Thyroid gland (tissue), 4 donors: ENCODE data around the gene SEC14L1. TPM values are rescaled to one million over a fixed set of nuclear protein-coding genes. Genes with fewer than 3 reads are reported as not detected.

ENCODE experiments used
- DNase-seq, 2 donors: peaks; one replicate each; pipeline ENCODE4 v3.0.0-alpha.2; 2019
- H3K27ac ChIP-seq, 3 donors: fragments of 200-600 bp; sonication (generic); 1 replicate in 2 of 3; 2 replicates in 1 of 3; pipeline ENCODE4 v1.5.1; 2016 to 2019; ENCODE audit warnings: mild to moderate bottlenecking in 1 of 3, moderate library complexity in 1 of 3
- H3K27me3 ChIP-seq: fragments of 200-600 bp; sonication (generic); one replicate; pipeline ENCODE4 v1.5.1; 2019
- H3K36me3 ChIP-seq, 2 donors: fragments of 200-600 bp; sonication (generic); one replicate each; pipeline ENCODE4 v1.5.1; 2016 to 2019
- H3K4me1 ChIP-seq, 2 donors: fragments of 200-600 bp; sonication (generic); one replicate each; pipeline ENCODE4 v1.5.1; 2017 to 2019
- H3K4me3 ChIP-seq, 3 donors: fragments of 200-600 bp; sonication (generic); replicated peaks in 1 of 3; 1 replicate in 2 of 3; 2 replicates in 1 of 3; pipeline ENCODE4 v1.5.1; 2016; ENCODE audit warnings: mild to moderate bottlenecking in 1 of 3
- H3K9me3 ChIP-seq: fragments of 200-600 bp; sonication (generic); one replicate; pipeline ENCODE4 v1.5.1; 2017
- POLR2A ChIP-seq, 2 donors: fragments of 450-650 bp; IDR thresholded peaks; one replicate each; pipeline ENCODE4 v1.6.1; 2017; ENCODE audit warnings: antibody characterized with exemption in 2 of 2, mild to moderate bottlenecking in 2 of 2, moderate library complexity in 1 of 2
- WGBS, 2 donors: methylation state at CpG; one replicate each; pipeline ENCODE4 v1.1.5; 2017; 5-methylcytosine and 5-hydroxymethylcytosine counted together
- intact Hi-C: fragments of 100-400 bp; cut with DNase I; formaldehyde crosslinking; loops from one replicate; pipeline ENCODE4 v1.15.1; 2023
- total RNA-seq, 4 donors: library from RNA; depleted of rRNA; stranded (reverse); fragments of >200 nt; gene quantifications; one replicate each; pipeline ENCODE4 v1.2.3, GENCODE V29; 2016
- TF ChIP-seq, protein P1 (sequence below), 6 experiments: fragments of 200-600 bp in 3 of 6; fragments of 450-650 bp in 3 of 6; sonication (generic) in 3 of 6; IDR thresholded peaks; one replicate each; pipeline ENCODE4 v1.5.1; 2016 to 2019; ENCODE audit warnings: antibody characterized with exemption in 6 of 6, mild to moderate bottlenecking in 2 of 6, inconsistent platforms in 1 of 6, moderate library complexity in 1 of 6

Gene SEC14L1
- total RNA-seq, 4 donors from 2014 or later, result 57.6 to 287 (median 102) TPM

DNA sequence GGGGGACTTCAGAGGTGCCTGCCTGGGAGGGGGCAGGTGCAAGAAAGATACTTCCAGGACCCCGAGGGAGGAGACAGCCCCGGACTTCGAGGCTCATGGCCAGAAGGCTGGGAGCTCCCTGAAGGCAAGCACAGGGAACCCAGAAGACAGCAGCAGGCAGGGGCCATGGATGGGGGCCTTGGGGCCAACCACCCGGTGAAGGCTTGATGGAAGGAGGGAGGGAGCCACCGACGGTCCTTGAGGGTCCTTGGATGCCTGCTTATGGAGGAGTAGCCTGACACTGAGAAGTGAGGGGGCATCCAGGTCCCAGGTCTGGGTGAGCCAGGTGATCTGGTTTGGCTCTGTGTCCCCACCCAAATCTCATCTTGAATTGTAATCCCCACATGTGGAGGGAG is 89.7 kb downstream of the SEC14L1 start:
- H3K4me1 ChIP-seq, result peaks cover 34 to 40% of the 10 kb centered on the region in 2 donors
- intact Hi-C loops, result no loop called here
- no peaks in the 10 kb centered on the region for H3K27me3 ChIP-seq
- DNase-seq, result no peak
- 83 to 89% methylated on average over 6 of the region's 6 CpGs for WGBS, 2 donors
- no peak overlapping the region for H3K4me3 ChIP-seq
- H3K9me3 ChIP-seq, result no peaks in the 10 kb centered on the region
- no peaks in the 10 kb centered on the region for H3K36me3 ChIP-seq
- H3K27ac ChIP-seq, result peak overlapping the region in 1 of 3 donors; percentile 17
- TF ChIP-seq POLR2A (IDR thresholded peaks at IDR 0.05), result no peak
- TF ChIP-seq, protein P1, sequence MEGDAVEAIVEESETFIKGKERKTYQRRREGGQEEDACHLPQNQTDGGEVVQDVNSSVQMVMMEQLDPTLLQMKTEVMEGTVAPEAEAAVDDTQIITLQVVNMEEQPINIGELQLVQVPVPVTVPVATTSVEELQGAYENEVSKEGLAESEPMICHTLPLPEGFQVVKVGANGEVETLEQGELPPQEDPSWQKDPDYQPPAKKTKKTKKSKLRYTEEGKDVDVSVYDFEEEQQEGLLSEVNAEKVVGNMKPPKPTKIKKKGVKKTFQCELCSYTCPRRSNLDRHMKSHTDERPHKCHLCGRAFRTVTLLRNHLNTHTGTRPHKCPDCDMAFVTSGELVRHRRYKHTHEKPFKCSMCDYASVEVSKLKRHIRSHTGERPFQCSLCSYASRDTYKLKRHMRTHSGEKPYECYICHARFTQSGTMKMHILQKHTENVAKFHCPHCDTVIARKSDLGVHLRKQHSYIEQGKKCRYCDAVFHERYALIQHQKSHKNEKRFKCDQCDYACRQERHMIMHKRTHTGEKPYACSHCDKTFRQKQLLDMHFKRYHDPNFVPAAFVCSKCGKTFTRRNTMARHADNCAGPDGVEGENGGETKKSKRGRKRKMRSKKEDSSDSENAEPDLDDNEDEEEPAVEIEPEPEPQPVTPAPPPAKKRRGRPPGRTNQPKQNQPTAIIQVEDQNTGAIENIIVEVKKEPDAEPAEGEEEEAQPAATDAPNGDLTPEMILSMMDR (IDR thresholded peaks at IDR 0.05), result no peak

DNA sequence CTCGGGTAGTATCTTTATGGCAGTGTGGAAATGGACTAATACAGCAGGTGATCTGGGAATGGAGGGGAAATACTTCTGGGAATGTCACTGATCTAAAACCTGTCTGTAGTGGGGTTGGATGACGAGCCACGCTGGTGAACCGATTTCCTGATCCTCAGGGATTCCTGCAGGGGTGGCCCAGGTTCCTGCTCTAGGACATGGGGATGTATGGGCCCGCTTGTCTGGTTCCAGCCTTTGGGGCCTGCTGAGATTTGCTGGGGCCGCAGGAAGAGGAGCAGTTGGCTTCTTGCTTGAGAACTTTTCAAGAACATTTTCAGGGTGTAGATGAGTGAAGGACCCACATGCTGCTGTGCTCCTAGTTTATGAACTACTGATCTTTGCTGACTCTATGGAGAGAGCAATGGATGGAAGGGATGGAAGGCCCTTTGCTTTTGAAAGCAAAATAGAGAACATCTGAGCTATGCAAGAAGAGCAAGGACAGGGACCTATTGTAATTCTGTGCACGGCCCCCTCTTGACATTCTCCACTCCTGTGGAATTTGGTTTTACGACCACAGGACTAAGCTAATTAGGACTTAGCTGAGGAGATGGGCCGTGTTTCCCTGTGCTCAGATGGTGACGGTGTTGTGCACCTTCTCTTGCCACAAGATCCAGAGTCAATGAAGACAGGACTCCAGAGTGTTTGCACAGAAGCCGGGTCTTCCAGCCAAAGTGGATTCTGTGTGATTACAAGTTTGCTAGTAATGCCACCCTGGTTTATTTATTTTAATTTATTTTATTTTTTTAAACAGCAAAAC is 90.5 kb downstream of the SEC14L1 start:
- no peaks in the 10 kb centered on the region for H3K27me3 ChIP-seq
- intact Hi-C loops, result no loop called here
- H3K36me3 ChIP-seq, result no peaks in the 10 kb centered on the region
- H3K9me3 ChIP-seq, result no peaks in the 10 kb centered on the region
- 88 to 91% methylated on average over 11 of the region's 11 CpGs for WGBS, 2 donors
- peaks cover 42 to 46% of the 10 kb centered on the region in 2 donors for H3K4me1 ChIP-seq
- TF ChIP-seq, protein P1 (IDR thresholded peaks at IDR 0.05), result no peak
- no peak for TF ChIP-seq POLR2A (IDR thresholded peaks at IDR 0.05)
- H3K27ac ChIP-seq, result peak overlapping the region in 2 of 3 donors; percentile 1 to 28
- DNase-seq, result no peak
- no peak overlapping the region for H3K4me3 ChIP-seq

DNA sequence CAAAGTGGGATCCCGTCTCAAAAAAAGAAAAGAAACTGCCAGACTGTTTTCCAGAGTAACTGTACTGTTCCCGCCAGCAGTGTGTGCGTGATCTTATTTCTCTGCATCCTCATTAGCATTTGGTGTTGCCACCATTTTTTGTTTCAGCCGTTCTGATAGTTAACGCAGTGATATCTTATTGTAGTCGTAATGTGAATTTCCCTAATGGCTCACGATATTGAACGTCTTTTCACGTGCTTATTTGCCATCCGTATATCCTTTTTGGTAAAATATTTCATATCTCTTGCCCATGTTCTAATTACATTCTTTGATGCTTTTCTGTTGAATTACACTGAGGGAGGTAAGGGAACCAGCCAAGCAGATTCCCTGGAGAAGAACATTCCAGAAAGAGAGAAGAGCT is 92.4 kb downstream of the SEC14L1 start:
- TF ChIP-seq, protein P1 (IDR thresholded peaks at IDR 0.05), result no peak
- TF ChIP-seq POLR2A (IDR thresholded peaks at IDR 0.05), result no peak
- Histone ChIP-seq H3K4me3 (no peak overlapping the region), H3K36me3 (no peaks in the 10 kb centered on the region), H3K27me3 (no peaks in the 10 kb centered on the region), H3K4me1 (peaks cover 38 to 43% of the 10 kb centered on the region in 2 donors), H3K9me3 (no peaks in the 10 kb centered on the region), H3K27ac (peak overlapping the region in 1 of 3 donors; percentile 51)
- DNase-seq, result no peak
- 95 to 96% methylated on average over 10 of the region's 10 CpGs for WGBS, 2 donors
- intact Hi-C loops, result no loop called here

DNA sequence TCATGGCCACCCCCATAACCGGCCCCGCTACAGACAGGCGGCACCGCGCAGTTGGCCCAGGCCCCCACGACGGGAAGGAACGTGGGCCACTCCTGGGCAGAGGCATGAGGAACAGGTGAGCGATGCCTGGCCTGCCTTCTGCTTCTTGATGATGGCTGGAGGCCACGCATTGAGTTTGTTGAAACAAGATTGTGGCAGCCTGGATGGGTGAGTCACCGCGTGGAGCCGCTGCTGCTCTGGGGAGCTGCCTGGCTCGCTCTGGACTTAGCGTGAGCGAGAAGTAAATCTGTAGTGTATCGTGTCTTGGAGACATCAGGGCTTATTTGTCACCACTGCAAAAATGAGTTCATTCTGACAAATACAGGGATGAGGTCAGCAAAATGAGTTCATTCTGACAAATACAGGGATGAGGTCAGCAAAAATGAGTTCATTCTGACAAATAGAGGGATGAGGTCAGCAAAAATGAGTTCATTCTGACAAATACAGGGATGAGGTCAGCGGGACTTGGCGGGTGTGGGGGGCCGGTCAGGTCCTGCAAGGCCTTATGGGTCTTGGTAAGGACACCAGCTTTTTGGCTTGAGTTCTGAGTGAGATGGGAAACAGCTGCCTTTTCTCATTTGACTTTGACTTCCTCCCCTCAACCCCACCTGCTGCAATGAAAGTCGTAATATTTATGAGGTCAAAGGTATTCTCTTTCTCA is 93.0 kb downstream of the SEC14L1 start:
- H3K4me3 ChIP-seq, result no peak overlapping the region
- no peaks in the 10 kb centered on the region for H3K36me3 ChIP-seq
- peaks cover 31 to 36% of the 10 kb centered on the region in 2 donors for H3K4me1 ChIP-seq
- intact Hi-C loops, result no loop called here
- H3K27me3 ChIP-seq, result no peaks in the 10 kb centered on the region
- peak overlapping the region in 2 of 3 donors; percentile 51 to 87 for H3K27ac ChIP-seq
- no peaks in the 10 kb centered on the region for H3K9me3 ChIP-seq
- peak in 1 of 2 donors; percentile 42 for DNase-seq
- TF ChIP-seq, protein P1 (IDR thresholded peaks at IDR 0.05), result no peak
- no peak for TF ChIP-seq POLR2A (IDR thresholded peaks at IDR 0.05)
- WGBS, 2 donors, result 87 to 91% methylated on average over 21 of the region's 21 CpGs

DNA sequence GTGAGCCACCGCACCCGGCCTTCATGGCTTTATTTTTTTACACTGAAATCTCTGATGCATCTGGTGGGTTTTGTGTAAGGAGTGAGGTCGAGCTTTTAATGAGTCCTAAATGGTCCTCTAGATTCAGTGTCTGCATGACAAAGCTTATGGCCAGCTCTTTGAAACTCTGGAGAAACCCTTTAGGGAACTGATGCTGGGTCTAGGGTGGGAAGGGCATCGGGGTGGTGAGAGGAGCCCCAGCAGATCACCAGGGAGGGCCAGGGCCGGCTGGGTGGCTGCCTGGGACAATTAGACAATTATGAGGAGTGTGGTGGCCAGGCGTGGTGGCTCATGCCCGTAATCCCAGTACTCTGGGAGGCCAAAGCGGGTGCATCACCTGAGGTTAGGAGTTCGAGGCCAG is 93.9 kb downstream of the SEC14L1 start:
- TF ChIP-seq POLR2A (IDR thresholded peaks at IDR 0.05), result no peak
- TF ChIP-seq, protein P1 (IDR thresholded peaks at IDR 0.05), result no peak
- Histone ChIP-seq H3K9me3 (no peaks in the 10 kb centered on the region), H3K36me3 (no peaks in the 10 kb centered on the region), H3K4me3 (no peak overlapping the region), H3K27me3 (no peaks in the 10 kb centered on the region), H3K4me1 (peaks cover 29 to 34% of the 10 kb centered on the region in 2 donors), H3K27ac (peak overlapping the region; percentile 79 to 95 (median 87))
- intact Hi-C loops, result no loop called here
- no peak for DNase-seq
- 84 to 93% methylated on average over 9 of the region's 9 CpGs for WGBS, 2 donors
